ENCODE results near the gene PIGH. TPM values are rescaled to one million over a fixed set of nuclear protein-coding genes. Genes with fewer than 3 reads are reported as not detected.

The PIGH gene
- total RNA-seq, 6 experiments from 2014 or later: 12.7 to 16.0 (median 13.8) TPM

DNA sequence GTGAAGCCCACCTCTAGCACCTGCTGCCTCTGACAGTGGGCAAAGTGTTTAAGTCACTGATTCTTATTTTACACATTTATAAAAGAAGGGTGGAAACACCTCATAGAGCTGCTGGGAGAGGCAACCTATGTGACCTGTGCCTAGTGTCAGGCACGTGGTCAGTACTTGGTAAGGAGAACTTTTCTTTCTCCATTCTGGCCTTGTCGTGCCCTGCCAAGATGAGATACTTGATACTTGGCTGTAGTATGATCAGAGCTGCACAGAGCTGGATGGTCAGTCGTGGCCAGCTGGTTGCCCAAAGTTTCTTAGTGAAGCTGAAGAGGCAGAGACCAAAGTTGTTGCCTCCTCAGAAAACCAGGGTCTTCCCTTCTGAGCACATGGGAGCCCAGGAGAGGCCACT lies 42.4 kb downstream of the PIGH start:
- no peak overlapping the region for H3K27ac ChIP-seq

GRCh38 chr14:67557118-67557517 lies 43.0 kb downstream of the PIGH start:
- Histone ChIP-seq H3K9me3 (no peaks in the 10 kb centered on the region), H3K36me3 (no peaks in the 10 kb centered on the region), H3K4me3 (no peak overlapping the region), H3K27me3 (no peaks in the 10 kb centered on the region), H3K27ac (no peak overlapping the region), H3K4me1 (no peaks in the 10 kb centered on the region)
- DNase-seq: no peak
- intact Hi-C loops (cut with DNase I): no loop called here
- 84% methylated on average over 6 of the region's 7 CpGs for WGBS (ENCODE audit: insufficient coverage, low coverage, low lambda C conversion rate, missing lambda C conversion rate)
- TF ChIP-seq POLR2A (IDR thresholded peaks at IDR 0.05): no peak
- TF ChIP-seq, protein P1, sequence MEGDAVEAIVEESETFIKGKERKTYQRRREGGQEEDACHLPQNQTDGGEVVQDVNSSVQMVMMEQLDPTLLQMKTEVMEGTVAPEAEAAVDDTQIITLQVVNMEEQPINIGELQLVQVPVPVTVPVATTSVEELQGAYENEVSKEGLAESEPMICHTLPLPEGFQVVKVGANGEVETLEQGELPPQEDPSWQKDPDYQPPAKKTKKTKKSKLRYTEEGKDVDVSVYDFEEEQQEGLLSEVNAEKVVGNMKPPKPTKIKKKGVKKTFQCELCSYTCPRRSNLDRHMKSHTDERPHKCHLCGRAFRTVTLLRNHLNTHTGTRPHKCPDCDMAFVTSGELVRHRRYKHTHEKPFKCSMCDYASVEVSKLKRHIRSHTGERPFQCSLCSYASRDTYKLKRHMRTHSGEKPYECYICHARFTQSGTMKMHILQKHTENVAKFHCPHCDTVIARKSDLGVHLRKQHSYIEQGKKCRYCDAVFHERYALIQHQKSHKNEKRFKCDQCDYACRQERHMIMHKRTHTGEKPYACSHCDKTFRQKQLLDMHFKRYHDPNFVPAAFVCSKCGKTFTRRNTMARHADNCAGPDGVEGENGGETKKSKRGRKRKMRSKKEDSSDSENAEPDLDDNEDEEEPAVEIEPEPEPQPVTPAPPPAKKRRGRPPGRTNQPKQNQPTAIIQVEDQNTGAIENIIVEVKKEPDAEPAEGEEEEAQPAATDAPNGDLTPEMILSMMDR (IDR thresholded peaks at IDR 0.05): no peak
- ATAC-seq: no peak

More for the DNA sequence above, 42.4 kb downstream of the PIGH start:
- H3K27me3 ChIP-seq: no peaks in the 10 kb centered on the region
- H3K4me1 ChIP-seq: no peaks in the 10 kb centered on the region
- TF ChIP-seq POLR2A (IDR thresholded peaks at IDR 0.05): no peak
- TF ChIP-seq, protein P1 (IDR thresholded peaks at IDR 0.05): no peak
- H3K36me3 ChIP-seq: no peaks in the 10 kb centered on the region
- WGBS (ENCODE audit: insufficient coverage, low coverage, low lambda C conversion rate, missing lambda C conversion rate): 80% methylated on average over 1 of the region's 3 CpGs
- intact Hi-C loops (cut with DNase I): no loop called here
- no peaks in the 10 kb centered on the region for H3K9me3 ChIP-seq
- ATAC-seq (no peak), DNase-seq (no peak)
- no peak overlapping the region for H3K4me3 ChIP-seq

- Histone ChIP-seq H3K4me1 (no peaks in the 10 kb centered on the region), H3K27ac (no peak overlapping the region), H3K36me3 (no peaks in the 10 kb centered on the region), H3K27me3 (no peaks in the 10 kb centered on the region), H3K9me3 (no peaks in the 10 kb centered on the region), H3K4me3 (no peak overlapping the region)
- WGBS (ENCODE audit: insufficient coverage, low coverage, low lambda C conversion rate, missing lambda C conversion rate): 66% methylated on average over 2 of the region's 2 CpGs
- no peak for ATAC-seq
- intact Hi-C loops (cut with DNase I): no loop called here
- no peak for TF ChIP-seq POLR2A (IDR thresholded peaks at IDR 0.05)
- TF ChIP-seq, protein P1 (IDR thresholded peaks at IDR 0.05): no peak
- no peak for DNase-seq
Measured at GRCh38 chr14:67556671-67557070, 43.4 kb downstream of the PIGH start.

GRCh38 chr14:67555518-67556090 lies 44.5 kb downstream of the PIGH start:
- H3K27ac ChIP-seq: no peak overlapping the region
- intact Hi-C loops (cut with DNase I): no loop called here
- TF ChIP-seq, protein P1 (IDR thresholded peaks at IDR 0.05): no peak
- no peak for TF ChIP-seq POLR2A (IDR thresholded peaks at IDR 0.05)
- H3K9me3 ChIP-seq: no peaks in the 10 kb centered on the region
- H3K4me3 ChIP-seq: no peak overlapping the region
- DNase-seq (no peak), ATAC-seq (no peak)
- H3K27me3 ChIP-seq: no peaks in the 10 kb centered on the region
- no peaks in the 10 kb centered on the region for H3K4me1 ChIP-seq
- no peaks in the 10 kb centered on the region for H3K36me3 ChIP-seq
- WGBS (ENCODE audit: insufficient coverage, low coverage, low lambda C conversion rate, missing lambda C conversion rate): 81% methylated on average over 3 of the region's 11 CpGs

- Histone ChIP-seq H3K27me3 (no peaks in the 10 kb centered on the region), H3K36me3 (no peaks in the 10 kb centered on the region), H3K4me1 (no peaks in the 10 kb centered on the region), H3K9me3 (no peaks in the 10 kb centered on the region), H3K4me3 (no peak overlapping the region), H3K27ac (no peak overlapping the region)
- intact Hi-C loops (cut with DNase I): no loop called here
- TF ChIP-seq, protein P1 (IDR thresholded peaks at IDR 0.05): no peak
- no peak for TF ChIP-seq POLR2A (IDR thresholded peaks at IDR 0.05)
- no peak for DNase-seq
- ATAC-seq: no peak
- WGBS (ENCODE audit: insufficient coverage, low coverage, low lambda C conversion rate, missing lambda C conversion rate): 100% methylated on average over 2 of the region's 7 CpGs
Measured at GRCh38 chr14:67554341-67554740, 45.7 kb downstream of the PIGH start.

All from right lobe of liver (tissue), 6 donors.